Ascending aorta (tissue), 2 donors: Measurements from ENCODE around the gene CPSF2. TPM values are rescaled to one million over a fixed set of nuclear protein-coding genes. Genes with fewer than 3 reads are reported as not detected.
"Not testable (repeated sequence)": the region's sequence is repeated elsewhere in the genome, so short reads cannot be mapped to it uniquely, and the experiment has no call there.

ENCODE experiments used
- DNase-seq, 2 donors: peaks; one replicate each; pipeline ENCODE4 v3.0.0-alpha.2; 2019; ENCODE audit warnings: low spot score in 2 of 2
- H3K27ac ChIP-seq, 2 donors: fragments of 200-600 bp; sonication (generic); one replicate each; pipeline ENCODE4 v1.5.1; 2016 to 2017; ENCODE audit warnings: mild to moderate bottlenecking in 1 of 2
- H3K27me3 ChIP-seq: fragments of 200-600 bp; sonication (generic); one replicate; pipeline ENCODE4 v1.5.1; 2017
- H3K36me3 ChIP-seq, 2 donors: fragments of 200-600 bp; sonication (generic); one replicate each; pipeline ENCODE4 v1.5.1; 2016
- H3K4me1 ChIP-seq, 2 donors: fragments of 200-600 bp; sonication (generic); one replicate each; pipeline ENCODE4 v1.5.1; 2016 to 2017; ENCODE audit warnings: mild to moderate bottlenecking in 1 of 2
- H3K4me3 ChIP-seq, 2 donors: fragments of 200-600 bp; sonication (generic); one replicate each; pipeline ENCODE4 v1.5.1; 2016 to 2017; ENCODE audit warnings: mild to moderate bottlenecking in 1 of 2
- H3K9me3 ChIP-seq, 2 donors: fragments of 200-600 bp; sonication (generic); one replicate each; pipeline ENCODE4 v1.5.1; 2016
- intact Hi-C: fragments of 100-400 bp; cut with DNase I; formaldehyde crosslinking; loops from one replicate; pipeline ENCODE4 v1.15.1; 2023
- total RNA-seq: library from RNA; depleted of rRNA; stranded (reverse); fragments of >200 nt; gene quantifications from one replicate; pipeline ENCODE4 v1.1.0, GENCODE V29; 2016
- TF ChIP-seq, protein P1 (sequence below), 3 experiments: fragments of 200-600 bp in 2 of 3; fragments of 450-650 bp in 1 of 3; sonication (generic) in 2 of 3; IDR thresholded peaks; one replicate each; pipeline ENCODE4 v1.5.1; 2016 to 2019; ENCODE audit warnings: antibody characterized with exemption in 3 of 3, mild to moderate bottlenecking in 1 of 3, moderate library complexity in 1 of 3

The CPSF2 gene
- total RNA-seq, 1 donor from 2014 or later = 8.0 TPM

DNA sequence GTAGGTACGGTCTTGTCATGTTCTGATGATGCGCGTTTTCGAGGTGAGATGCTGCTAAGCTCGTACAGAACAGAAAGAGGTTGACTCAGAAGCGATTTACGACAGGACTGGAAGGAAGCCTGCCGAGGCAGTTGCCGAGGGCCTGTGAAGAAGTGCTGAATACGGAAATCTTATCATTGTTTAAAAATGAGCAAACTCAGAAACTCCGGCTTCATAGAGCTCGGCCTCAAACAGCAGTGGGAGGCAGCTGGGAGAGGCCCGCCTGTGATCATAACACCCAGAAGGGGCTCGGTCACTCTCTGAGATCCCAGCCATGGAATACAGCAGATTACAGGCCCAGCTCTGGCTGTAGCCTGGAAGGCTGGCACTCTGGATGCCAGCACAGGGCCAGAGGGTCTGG, 87.4 kb downstream of the CPSF2 start:
- DNase-seq = peak in 1 of 2 donors; percentile 67
- Histone ChIP-seq H3K27ac (peak overlapping the region; percentile 86 to 88), H3K9me3 (peaks cover 0 to 6% of the 10 kb centered on the region in 2 donors), H3K36me3 (no peaks in the 10 kb centered on the region), H3K4me1 (peaks cover 4 to 29% of the 10 kb centered on the region in 2 donors), H3K27me3 (no peaks in the 10 kb centered on the region), H3K4me3 (no peak overlapping the region)
- intact Hi-C loops = no loop called here
- TF ChIP-seq, protein P1, sequence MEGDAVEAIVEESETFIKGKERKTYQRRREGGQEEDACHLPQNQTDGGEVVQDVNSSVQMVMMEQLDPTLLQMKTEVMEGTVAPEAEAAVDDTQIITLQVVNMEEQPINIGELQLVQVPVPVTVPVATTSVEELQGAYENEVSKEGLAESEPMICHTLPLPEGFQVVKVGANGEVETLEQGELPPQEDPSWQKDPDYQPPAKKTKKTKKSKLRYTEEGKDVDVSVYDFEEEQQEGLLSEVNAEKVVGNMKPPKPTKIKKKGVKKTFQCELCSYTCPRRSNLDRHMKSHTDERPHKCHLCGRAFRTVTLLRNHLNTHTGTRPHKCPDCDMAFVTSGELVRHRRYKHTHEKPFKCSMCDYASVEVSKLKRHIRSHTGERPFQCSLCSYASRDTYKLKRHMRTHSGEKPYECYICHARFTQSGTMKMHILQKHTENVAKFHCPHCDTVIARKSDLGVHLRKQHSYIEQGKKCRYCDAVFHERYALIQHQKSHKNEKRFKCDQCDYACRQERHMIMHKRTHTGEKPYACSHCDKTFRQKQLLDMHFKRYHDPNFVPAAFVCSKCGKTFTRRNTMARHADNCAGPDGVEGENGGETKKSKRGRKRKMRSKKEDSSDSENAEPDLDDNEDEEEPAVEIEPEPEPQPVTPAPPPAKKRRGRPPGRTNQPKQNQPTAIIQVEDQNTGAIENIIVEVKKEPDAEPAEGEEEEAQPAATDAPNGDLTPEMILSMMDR (IDR thresholded peaks at IDR 0.05) = no peak

DNA sequence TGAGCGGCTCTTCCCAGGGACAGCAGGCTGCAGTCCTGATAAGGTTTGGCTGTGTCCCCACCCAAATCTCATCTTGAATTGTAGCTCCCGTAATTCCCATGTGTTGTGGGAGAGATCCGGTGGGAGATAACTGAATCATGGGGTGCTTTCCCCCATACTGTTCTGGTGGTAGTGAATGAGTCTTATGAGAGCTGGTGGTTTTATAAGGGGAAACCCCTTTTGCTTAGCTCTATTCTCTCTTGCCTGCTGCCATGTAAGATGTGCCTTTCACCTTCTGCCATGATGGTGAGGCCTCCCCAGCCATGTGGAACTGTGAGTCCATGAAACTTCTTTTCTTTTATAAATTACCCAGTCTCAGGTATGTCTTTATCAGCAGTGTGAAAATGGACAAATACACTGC, 91.4 kb downstream of the CPSF2 start:
- H3K4me3 ChIP-seq, intact Hi-C loops, H3K27me3 ChIP-seq, DNase-seq, H3K9me3 ChIP-seq, H3K36me3 ChIP-seq: not testable (repeated sequence)
- Histone ChIP-seq H3K4me1 (peaks cover 4 to 16% of the 10 kb centered on the region in 2 donors), H3K27ac (peak overlapping the region; percentile 11 to 64)

DNA sequence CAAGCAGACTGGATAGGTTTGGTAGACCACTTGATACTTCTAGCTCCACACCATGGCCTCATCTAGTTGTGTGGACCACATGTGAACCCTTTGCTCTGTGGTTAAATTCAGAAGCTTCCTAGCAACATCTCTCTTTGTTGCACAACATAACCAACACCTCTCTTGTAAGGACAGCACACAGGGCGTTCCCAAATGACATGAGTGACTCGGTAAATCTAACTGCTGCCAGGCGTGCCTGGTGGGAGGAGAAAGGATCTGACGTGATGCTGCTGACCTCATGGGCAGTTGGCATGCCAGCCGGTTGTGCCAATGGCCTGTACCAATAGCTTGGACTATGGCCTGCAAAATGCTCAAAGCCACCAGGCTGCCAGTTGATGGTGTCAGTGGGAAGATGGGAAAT, 93.8 kb downstream of the CPSF2 start:
- H3K9me3 ChIP-seq = no peaks in the 10 kb centered on the region
- DNase-seq = peak in 1 of 2 donors; percentile 82
- TF ChIP-seq, protein P1 (IDR thresholded peaks at IDR 0.05) = no peak
- no peaks in the 10 kb centered on the region for H3K27me3 ChIP-seq
- no peak overlapping the region for H3K4me3 ChIP-seq
- H3K36me3 ChIP-seq = no peaks in the 10 kb centered on the region
- peak overlapping the region; percentile 59 to 64 for H3K27ac ChIP-seq
- peaks cover 0 to 6% of the 10 kb centered on the region in 2 donors for H3K4me1 ChIP-seq
- intact Hi-C loops = no loop called here

DNA sequence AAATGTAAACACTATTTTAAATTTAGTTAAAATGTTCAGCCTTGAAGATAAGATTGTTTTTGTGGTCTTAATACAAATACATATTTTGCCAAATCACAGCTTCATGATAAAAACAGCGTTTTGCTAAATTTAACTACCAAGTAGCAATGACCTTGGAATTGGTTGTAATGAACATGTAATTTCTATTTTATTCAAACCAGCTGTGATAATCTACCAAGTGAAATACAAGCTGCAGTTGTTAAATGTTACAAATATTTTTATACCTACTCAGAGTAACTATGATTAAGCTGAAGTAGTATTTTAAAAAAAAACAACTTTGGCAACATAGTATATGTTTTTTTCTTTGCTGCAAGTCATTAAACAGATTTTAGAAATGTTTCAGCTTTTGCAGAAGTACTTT, 96.2 kb downstream of the CPSF2 start:
- no peaks in the 10 kb centered on the region for H3K27me3 ChIP-seq
- H3K27ac ChIP-seq = peak overlapping the region; percentile 12 to 54
- TF ChIP-seq, protein P1 (IDR thresholded peaks at IDR 0.05) = no peak
- no peak for DNase-seq
- H3K4me1 ChIP-seq = peaks cover 0 to 13% of the 10 kb centered on the region in 2 donors
- H3K36me3 ChIP-seq = no peaks in the 10 kb centered on the region
- intact Hi-C loops = no loop called here
- H3K9me3 ChIP-seq = no peaks in the 10 kb centered on the region
- H3K4me3 ChIP-seq = peak overlapping the region in 1 of 2 donors; percentile 23

Other genes with a start within 250 kb of the CPSF2 start
- gene FBLN5, start 174.3 kb upstream of the CPSF2 start, total RNA-seq = 280 TPM
- gene TRIP11, start 81.9 kb upstream of the CPSF2 start, total RNA-seq = 8.8 TPM
- gene ATXN3, start 15.4 kb upstream of the CPSF2 start, total RNA-seq = 90.4 TPM
- 867 TPM for gene NDUFB1, start 263 bp upstream of the CPSF2 start, total RNA-seq
- not detected for gene SLC24A4, start 201.2 kb downstream of the CPSF2 start, total RNA-seq